SK-N-SH treated with all-trans-retinoic acid at 6 μM for 48 hours (cell line): Measurements from ENCODE around the gene HELLS.

Source experiments
- ATAC-seq: fragments of 200-7000 bp; cut with Tn5 transposase; 3 replicates; pipeline ENCODE4 v1.9.1; 2020; ENCODE audit warnings: mild to moderate bottlenecking, moderate library complexity
- ARNTL ChIP-seq: fragments of 450-650 bp; formaldehyde crosslinking; IDR thresholded peaks from 2 replicates; pipeline ENCODE4 v1.5.0; 2020; ENCODE audit warnings: low read depth, mild to moderate bottlenecking, moderate library complexity, borderline replicate concordance
- BACH2 ChIP-seq: fragments of 250-450 bp; sonication (Bioruptor Pico); IDR thresholded peaks from 2 replicates; pipeline ENCODE4 v1.9.0; 2021; ENCODE audit warnings: mild to moderate bottlenecking, borderline replicate concordance
- CREB5 ChIP-seq: fragments of 250-450 bp; sonication (Bioruptor Pico); IDR thresholded peaks from 2 replicates; pipeline ENCODE4 v1.5.1; 2020; ENCODE audit warnings: low read depth, mild to moderate bottlenecking, moderate library complexity
- CSRNP3 ChIP-seq: fragments of 250-450 bp; sonication (Bioruptor Pico); IDR thresholded peaks from 2 replicates; pipeline ENCODE4 v1.5.1; 2021; ENCODE audit warnings: mild to moderate bottlenecking, moderate library complexity
- ESRRG ChIP-seq: fragments of 250-450 bp; sonication (Bioruptor Pico); IDR thresholded peaks from 2 replicates; pipeline ENCODE4 v1.6.1; 2021; ENCODE audit warnings: mild to moderate bottlenecking
- GLIS3 ChIP-seq: fragments of 250-450 bp; sonication (Bioruptor Pico); IDR thresholded peaks from 2 replicates; pipeline ENCODE4 v1.5.0; 2020; ENCODE audit warnings: mild to moderate bottlenecking, moderate library complexity
- ISL1 ChIP-seq: fragments of 250-450 bp; sonication (Bioruptor Pico); IDR thresholded peaks from 2 replicates; pipeline ENCODE4 v2.1.2; 2022; ENCODE audit warnings: mild to moderate bottlenecking, moderate library complexity
- OSR1 ChIP-seq: fragments of 250-450 bp; sonication (Bioruptor Pico); IDR thresholded peaks from 2 replicates; pipeline ENCODE4 v1.8.0; 2022; ENCODE audit warnings: moderate library complexity, mild to moderate bottlenecking, inconsistent platforms
- PATZ1 ChIP-seq: fragments of 250-450 bp; sonication (Bioruptor Pico); IDR thresholded peaks from 2 replicates; pipeline ENCODE4 v1.8.0; 2020; ENCODE audit warnings: mild to moderate bottlenecking, moderate library complexity, borderline replicate concordance
- POU6F1 ChIP-seq: fragments of 250-450 bp; sonication (Bioruptor Pico); IDR thresholded peaks from 2 replicates; pipeline ENCODE4 v1.8.0; 2021; ENCODE audit warnings: low read depth, mild to moderate bottlenecking, moderate library complexity, borderline replicate concordance
- PPARA ChIP-seq: fragments of 250-450 bp; sonication (Bioruptor Pico); IDR thresholded peaks from 2 replicates; pipeline ENCODE4 v1.5.0; 2020; ENCODE audit warnings: mild to moderate bottlenecking, borderline replicate concordance
- RARB ChIP-seq: fragments of 250-450 bp; sonication (Bioruptor Pico); IDR thresholded peaks from 2 replicates; pipeline ENCODE4 v1.8.0; 2021; ENCODE audit warnings: mild to moderate bottlenecking, moderate library complexity
- SNAI2 ChIP-seq: fragments of 250-450 bp; sonication (Bioruptor Pico); IDR thresholded peaks from 2 replicates; pipeline ENCODE4 v1.5.0; 2020; ENCODE audit warnings: mild to moderate bottlenecking, moderate library complexity
- TCF4 ChIP-seq: fragments of 250-450 bp; sonication (Bioruptor Pico); IDR thresholded peaks from 2 replicates; pipeline ENCODE4 v1.8.0; 2021; ENCODE audit warnings: mild to moderate bottlenecking, moderate library complexity, borderline replicate concordance
- TOX ChIP-seq: fragments of 250-450 bp; sonication (Bioruptor Pico); IDR thresholded peaks from 2 replicates; pipeline ENCODE4 v1.8.0; 2021; ENCODE audit warnings: mild to moderate bottlenecking, moderate library complexity, borderline replicate concordance
- TSHZ2 ChIP-seq: fragments of 250-450 bp; sonication (Bioruptor Pico); IDR thresholded peaks from 2 replicates; pipeline ENCODE4 v1.5.0; 2020; ENCODE audit warnings: mild to moderate bottlenecking, moderate library complexity
- ZC3H10 ChIP-seq: fragments of 250-450 bp; sonication (Bioruptor Pico); IDR thresholded peaks from 2 replicates; pipeline ENCODE4 v1.5.1; 2021; ENCODE audit warnings: mild to moderate bottlenecking, moderate library complexity
- ZFP3 ChIP-seq: fragments of 250-450 bp; sonication (Bioruptor Pico); IDR thresholded peaks from 2 replicates; pipeline ENCODE4 v1.5.0; 2020; ENCODE audit warnings: mild to moderate bottlenecking, moderate library complexity
- ZFP30 ChIP-seq: fragments of 450-650 bp; formaldehyde crosslinking; IDR thresholded peaks from 2 replicates; pipeline ENCODE4 v1.5.0; 2022; ENCODE audit warnings: mild to moderate bottlenecking, moderate library complexity
- ZNF565 ChIP-seq: fragments of 450-650 bp; formaldehyde crosslinking; conservative IDR thresholded peaks from 2 replicates; pipeline ENCODE4 v1.5.0; 2020; ENCODE audit warnings: low read depth, mild to moderate bottlenecking, moderate library complexity
- ZNF70 ChIP-seq: fragments of 450-650 bp; formaldehyde crosslinking; IDR thresholded peaks from 2 replicates; pipeline ENCODE4 v1.5.0; 2020; ENCODE audit warnings: mild to moderate bottlenecking, moderate library complexity
- ZNF8 ChIP-seq: fragments of 450-650 bp; formaldehyde crosslinking; IDR thresholded peaks from 2 replicates; pipeline ENCODE4 v1.5.0; 2020; ENCODE audit warnings: mild to moderate bottlenecking, moderate library complexity

The HELLS gene

GRCh38 chr10:94496646-94497045 lies 48.9 kb upstream of the HELLS start (continued):
- TF ChIP-seq CREB5 (CRISPR knock-in tag) (no peak), RARB (CRISPR knock-in tag) (no peak), ISL1 (CRISPR knock-in tag) (no peak), TOX (CRISPR knock-in tag) (no peak)

GRCh38 chr10:94500063-94500462 lies 45.5 kb upstream of the HELLS start:
- TF ChIP-seq ZNF70 (CRISPR knock-in tag) (no peak), TSHZ2 (CRISPR knock-in tag) (no peak), ESRRG (CRISPR knock-in tag) (no peak), ZFP30 (no peak), ZC3H10 (CRISPR knock-in tag) (no peak), PATZ1 (CRISPR knock-in tag) (no peak), ZNF565 (CRISPR knock-in tag) (no peak), ARNTL (CRISPR knock-in tag) (no peak), CSRNP3 (no peak), TOX (CRISPR knock-in tag) (no peak), PPARA (CRISPR knock-in tag) (no peak), TCF4 (no peak), SNAI2 (CRISPR knock-in tag) (no peak), OSR1 (CRISPR knock-in tag) (no peak), GLIS3 (CRISPR knock-in tag) (no peak), ZFP3 (CRISPR knock-in tag) (no peak), BACH2 (CRISPR knock-in tag) (no peak), POU6F1 (CRISPR knock-in tag) (no peak), ZNF8 (CRISPR knock-in tag) (no peak)

More at GRCh38 chr10:94500063-94500462, 45.5 kb upstream of the HELLS start:
- ATAC-seq: peak; percentile 69; the same call in 2 of the 3 replicates
